T-helper 1 cell treated with Interleukin-12 subunit alpha and Interleukin-12 subunit beta and Interleukin-4 antibody, amounts not matched to agents 30 ng/mL and 1 ng/mL, for 36 hours (primary cell): ENCODE data around the gene TIMM23. TPM values are rescaled to one million over a fixed set of nuclear protein-coding genes. Genes with fewer than 3 reads are reported as not detected.
"Not testable (repeated sequence)": the region's sequence is repeated elsewhere in the genome, so short reads cannot be mapped to it uniquely, and the experiment has no call there.

Experiments
- intact Hi-C: fragments of 100-400 bp; cut with micrococcal nuclease; formaldehyde crosslinking; loops from one replicate; pipeline ENCODE4 v1.15.1; 2024
- total RNA-seq: library from RNA; stranded (reverse); gene quantifications from 2 replicates; pipeline ENCODE4 v1.2.3, GENCODE V29; 2022

TIMM23 gene, protein sequence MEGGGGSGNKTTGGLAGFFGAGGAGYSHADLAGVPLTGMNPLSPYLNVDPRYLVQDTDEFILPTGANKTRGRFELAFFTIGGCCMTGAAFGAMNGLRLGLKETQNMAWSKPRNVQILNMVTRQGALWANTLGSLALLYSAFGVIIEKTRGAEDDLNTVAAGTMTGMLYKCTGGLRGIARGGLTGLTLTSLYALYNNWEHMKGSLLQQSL
- total RNA-seq: 62.2 and 64.3 TPM in 2 replicates

DNA sequence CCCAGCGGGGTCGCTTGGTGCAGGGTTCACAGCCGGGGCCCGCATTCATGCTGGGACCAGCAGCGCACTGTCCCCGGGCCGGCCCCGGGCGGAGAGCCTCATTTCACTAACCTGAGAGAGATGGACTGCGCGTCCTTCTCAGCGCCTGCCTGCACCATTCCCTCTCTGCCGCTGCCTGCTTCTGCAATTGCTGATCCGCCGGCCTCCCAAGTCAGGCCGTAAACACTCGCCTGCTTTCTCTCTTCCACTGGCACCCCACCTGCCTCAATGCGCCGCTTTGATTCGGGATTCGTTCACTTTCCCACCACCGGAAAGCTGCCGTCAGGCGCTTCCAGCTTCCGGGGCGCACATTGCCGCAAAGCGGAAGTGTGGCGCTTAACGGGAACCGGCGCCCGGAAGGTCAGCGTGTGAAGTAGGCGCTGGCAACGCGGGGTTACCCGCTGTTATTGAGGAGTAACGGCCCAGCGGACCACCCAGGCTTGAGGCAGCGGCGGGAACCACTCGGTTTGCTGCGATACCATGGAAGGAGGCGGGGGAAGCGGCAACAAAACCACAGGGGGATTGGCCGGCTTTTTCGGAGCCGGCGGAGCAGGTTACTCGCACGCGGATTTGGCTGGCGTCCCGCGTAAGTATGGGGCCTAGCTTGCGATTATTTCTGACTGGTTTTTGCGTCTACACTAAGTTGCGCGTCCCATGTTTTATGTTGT, at the start of gene TIMM23:
Gene TIMM23 (plus strand): TSS at position 384 of the 707 bp plus-strand sequence. CDS start 136 bp downstream, at position 520.
- intact Hi-C loops: loop anchor here (1.0 to 10.0 kb wide), 4 partner anchors 51 to 971 kb away; partner anchors contain the start of genes NCOA4 and ZNF22

DNA sequence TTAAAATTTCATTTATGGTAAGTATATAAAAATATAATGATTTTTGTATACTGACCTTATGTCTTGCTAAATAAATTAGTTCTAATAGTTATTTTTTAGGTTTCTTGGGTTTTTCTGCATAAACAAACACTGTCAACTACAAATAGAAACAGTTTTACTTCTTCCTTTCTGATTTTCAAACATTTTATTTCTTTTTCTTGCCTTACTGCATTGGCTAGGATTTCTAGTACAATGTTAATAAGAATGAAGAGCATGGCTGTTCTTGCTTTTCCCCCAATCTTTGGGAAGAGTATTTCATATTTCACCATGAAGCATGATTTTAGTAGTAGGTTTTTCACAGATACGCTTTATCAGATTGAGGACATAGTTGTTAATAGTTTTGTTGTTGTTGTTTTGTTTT, 45.5 kb upstream of the TIMM23 start:
- intact Hi-C loops: not testable (repeated sequence)

DNA sequence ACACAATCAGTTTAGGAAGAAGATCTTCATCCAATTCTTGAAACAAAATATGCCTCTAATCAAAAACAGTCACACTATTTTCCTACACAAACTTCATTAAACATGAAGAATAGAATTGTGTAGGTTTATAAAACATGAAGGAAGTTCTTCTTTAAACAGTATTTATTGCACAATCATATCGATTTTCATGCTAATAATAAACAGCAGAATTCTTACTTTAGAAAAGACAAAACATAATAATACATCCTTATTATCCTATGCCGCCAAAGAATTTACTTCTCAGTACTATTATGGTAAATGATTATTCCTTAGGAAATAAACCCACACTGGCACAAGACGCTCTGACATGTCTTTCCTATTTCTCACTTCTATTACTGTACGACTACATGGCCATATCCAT, 41.0 kb upstream of the TIMM23 start:
- intact Hi-C loops: not testable (repeated sequence)

DNA sequence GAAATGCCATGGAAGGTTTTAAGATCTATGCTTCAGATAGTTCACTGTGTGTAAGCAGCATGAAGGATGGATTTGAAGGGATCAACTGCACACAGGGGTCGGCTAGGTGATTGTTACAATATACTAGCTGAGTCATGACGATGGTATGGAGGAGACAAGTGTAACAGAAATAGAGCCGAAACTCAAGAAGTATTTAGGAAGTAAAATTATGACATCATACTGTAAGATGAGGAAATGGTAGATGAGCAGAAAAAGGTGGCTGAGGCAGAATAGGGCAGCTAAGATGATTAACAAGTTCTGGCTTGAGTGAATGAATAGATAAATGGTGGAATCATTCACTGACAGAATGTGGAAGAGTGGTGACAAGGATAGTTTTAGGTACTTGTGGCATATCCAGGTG, 37.5 kb upstream of the TIMM23 start:
- intact Hi-C loops: not testable (repeated sequence)

DNA sequence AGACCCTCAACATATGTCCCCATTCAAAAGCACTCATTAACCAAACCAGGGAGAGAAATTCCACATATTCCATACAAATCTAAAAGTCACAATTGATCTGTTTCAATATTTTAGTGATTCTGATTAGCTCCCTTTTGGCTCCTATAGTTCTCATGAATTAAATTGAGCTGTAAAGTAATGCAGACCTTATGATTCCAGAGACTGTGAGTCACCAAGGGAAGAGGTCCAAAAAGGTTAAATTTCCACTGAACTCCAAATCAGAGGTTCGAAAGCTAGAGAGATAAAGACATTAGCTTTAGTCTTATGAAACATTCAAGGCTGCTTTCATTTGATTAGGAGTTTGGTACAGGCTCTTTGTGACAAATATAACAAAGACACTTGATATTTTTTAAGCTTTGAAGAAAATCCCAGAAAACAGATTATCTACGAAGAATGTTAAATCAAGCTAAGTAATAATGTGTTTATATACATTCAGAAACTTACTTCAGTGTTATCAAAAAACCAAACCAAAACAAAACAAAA, 33.1 kb upstream of the TIMM23 start:
- intact Hi-C loops: not testable (repeated sequence)

DNA sequence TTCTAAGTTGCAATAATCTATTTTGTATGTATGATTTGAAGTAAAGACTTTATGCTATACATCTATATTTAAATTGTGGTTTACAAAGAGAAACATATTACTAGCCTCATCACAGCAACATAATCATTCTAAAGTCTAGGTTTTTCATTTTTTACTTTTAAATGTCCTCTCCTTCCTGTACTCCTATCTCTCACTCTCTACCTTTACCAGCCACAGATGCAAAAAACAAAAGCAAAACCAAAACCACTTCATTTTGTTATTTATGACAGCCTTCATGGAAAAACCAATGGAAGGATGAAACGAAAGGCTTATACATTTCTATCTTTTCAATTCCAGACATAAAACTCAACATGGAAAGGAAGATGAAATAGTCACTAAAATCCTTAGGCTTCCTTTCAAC, 31.1 kb upstream of the TIMM23 start:
- intact Hi-C loops: loop anchor here (10.0 kb wide), 1 partner anchor 706 kb away; no protein-coding TSS in a partner anchor

DNA sequence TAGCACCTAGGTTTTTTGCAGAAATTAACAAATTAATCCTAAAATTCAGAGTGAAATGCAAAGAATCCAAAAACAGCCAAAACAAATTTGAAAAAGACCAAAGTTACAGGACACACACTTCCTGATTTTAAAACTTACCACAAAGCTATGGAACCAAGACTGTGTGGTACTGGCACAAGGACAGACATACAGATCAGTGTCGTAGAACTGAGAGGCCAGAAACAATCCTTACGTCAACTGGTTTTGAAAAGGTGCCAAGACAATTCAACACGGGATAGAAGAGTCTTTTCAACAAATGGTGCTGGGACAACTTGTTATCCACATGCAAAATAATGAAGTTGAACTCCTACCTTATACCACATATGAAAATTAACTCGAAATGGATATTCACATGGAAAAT, 26.8 kb upstream of the TIMM23 start:
- intact Hi-C loops: loop anchor here (10.0 kb wide), 1 partner anchor 711 kb away; no protein-coding TSS in a partner anchor

DNA sequence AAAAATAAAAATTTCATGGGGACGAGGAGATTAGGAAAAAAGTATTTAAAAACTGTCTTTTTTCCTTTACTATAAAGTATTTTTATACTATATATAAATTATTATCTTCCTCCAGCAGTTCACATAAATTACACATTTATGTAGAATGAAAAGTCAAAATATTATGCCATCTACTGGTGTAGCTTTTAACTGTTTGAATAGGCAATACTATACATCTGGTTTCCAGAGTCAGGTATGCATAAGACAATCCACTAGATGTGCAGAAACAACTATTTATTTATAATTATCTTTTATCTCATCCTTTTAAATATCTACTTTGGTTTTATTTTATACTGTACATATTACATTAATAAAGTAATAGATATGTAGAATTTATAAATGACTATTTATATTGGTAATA, 24.9 kb upstream of the TIMM23 start:
- intact Hi-C loops: loop anchor here (10.0 kb wide), 1 partner anchor 713 kb away; no protein-coding TSS in a partner anchor

DNA sequence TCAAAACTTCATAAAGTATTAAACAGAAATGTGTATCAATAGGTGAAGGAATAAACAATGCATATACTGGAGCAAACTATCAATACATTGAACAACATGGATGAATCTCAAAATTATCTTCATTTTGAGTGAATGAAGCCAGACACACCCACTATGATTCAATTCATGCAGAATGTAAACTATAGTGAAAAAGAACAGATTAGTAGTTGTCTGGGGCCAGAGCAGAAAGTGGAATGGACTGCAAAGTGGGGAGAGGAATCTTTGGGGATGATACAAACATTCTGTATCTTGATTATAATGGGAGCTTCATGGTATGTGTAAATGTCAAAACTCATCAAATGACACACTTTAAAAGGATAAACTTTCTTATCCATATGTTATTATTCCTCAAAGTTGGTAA, 23.5 kb upstream of the TIMM23 start:
- intact Hi-C loops: loop anchor here (10.0 kb wide), 1 partner anchor 714 kb away; no protein-coding TSS in a partner anchor

DNA sequence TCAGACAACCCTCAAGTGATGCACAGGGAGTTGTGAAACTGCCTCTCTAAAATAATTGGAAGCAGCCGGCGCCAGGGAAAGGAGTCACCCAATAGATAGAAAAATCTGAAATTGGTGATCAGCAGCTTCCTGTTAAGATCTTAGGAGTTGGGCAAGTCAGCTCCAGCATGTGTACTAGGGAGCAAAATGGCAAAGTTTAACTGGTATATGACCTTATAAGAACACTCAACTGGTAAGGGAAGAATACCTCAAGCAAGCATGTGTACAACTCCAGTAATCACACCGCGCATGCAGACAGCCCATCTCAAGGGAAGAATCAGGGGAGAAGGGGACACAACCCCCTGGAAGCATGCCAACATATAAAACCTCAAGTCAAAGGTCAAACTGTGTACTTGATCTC, 17.9 kb upstream of the TIMM23 start:
- intact Hi-C loops: not testable (repeated sequence)

DNA sequence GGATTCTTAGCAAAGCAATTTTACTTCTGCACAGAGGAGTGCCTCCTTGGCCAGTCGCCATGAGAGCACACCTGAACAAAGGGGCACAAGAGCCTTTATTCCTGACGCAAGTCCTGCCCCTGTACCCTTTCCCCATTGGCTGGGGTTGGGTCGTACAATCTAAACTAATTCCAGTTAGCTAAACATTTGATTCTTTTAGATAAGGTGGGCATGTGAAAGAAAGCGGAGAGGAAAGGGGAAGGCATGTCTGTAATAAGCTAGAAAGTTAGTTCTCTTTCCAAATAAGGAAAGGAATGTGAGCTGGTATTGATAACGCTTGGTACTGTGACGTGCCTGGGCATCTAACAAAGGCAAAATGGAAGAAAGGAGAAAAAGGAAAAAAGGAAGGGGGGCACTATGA, 15.7 kb upstream of the TIMM23 start:
- intact Hi-C loops: not testable (repeated sequence)

DNA sequence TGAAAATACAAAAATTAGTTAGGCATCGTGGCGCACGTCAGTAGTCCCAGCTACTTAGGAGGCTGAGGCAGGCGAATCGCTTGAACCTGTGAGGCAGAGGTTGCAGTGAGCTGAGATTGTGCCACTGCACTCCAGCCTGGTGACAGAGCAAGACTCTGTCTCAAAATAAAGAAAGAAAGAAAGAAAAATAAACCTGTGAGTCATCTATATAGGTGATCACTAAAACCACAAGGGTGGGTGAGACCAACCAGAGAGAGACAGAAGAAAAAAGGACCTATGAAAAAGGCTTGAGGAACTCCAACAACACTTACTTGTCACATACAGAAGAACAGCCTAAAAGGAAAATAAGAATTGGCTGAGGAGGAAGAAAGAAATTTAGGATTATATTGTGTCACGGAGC, 14.4 kb upstream of the TIMM23 start:
- intact Hi-C loops: not testable (repeated sequence)

DNA sequence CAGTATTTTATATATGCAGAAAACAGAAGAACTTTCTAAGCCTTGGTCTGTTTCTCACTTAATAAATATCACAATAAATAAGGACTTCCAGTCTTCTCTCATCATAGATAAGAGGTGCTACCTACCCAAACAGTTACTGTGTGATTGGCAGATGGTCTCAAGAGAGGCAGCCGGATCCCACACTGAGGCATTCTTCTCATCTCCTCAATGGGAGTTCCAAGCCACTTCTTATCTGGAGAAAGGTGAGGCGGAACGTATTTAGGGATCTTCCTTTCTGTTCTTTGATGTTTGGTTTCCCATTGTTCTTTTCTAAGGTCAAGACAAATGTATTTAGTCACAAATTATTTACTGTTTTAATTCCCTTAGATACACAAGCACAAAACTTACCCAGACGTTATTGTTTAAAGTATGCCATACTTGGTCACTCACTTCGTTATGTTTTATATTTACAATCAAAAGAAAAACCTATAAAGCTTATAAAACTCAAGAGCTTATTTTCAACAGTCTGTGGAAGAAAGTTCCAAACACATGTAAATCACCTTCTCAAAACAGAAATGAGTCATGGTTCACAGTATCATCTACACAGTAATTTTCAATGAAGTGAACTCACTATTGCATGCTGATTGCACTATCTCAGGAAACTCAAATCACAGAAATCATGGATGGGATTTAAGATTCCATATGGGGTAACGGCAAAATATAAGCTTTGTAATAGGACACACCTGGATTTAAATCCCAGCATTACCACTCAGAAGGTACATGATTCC, 9.4 kb upstream of the TIMM23 start:
- intact Hi-C loops: not testable (repeated sequence)

DNA sequence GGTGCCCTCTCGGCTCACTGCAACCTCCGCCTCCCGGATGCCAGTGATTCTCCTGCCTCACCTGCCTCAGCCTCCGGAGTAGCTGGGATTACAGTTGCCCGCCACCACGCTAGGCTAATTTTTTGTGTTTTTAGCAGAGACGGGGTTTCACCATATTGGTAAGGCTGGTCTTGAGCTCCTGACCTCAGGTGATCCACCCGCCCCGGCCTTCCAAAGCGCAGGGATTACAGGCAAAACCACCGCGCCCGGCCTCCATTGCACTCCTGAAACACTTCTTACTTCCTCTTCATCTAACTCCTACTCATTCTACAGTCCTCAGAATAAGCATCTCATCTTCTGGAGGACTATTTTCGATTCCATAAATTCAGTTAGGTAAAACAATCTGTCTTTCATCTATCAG, 1.3 kb upstream of the TIMM23 start:
- intact Hi-C loops: loop anchor here (10.0 kb wide), 1 partner anchor 376 kb away; no protein-coding TSS in a partner anchor

DNA sequence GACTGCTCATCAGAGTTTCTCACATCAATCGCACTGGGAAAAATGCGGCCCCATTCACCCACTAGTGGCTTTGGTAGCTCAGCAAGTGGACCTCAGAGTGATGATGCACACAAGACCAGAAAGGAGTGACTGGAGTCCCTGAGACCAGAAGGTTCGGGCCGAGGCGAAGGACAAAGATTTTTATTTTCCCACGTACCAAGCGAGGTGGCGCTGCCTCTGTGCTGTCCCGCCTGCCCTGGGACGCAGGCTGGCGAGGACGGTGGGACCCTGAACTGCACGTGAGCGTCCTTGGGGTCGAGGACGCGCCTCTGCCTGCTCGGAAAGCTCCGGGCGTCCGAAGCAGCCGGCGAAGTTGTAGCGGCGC, 565 bp upstream of the TIMM23 start:
- intact Hi-C loops: loop anchor here (1.0 to 10.0 kb wide), 4 partner anchors 51 to 971 kb away; partner anchors contain the start of genes NCOA4 and ZNF22

DNA sequence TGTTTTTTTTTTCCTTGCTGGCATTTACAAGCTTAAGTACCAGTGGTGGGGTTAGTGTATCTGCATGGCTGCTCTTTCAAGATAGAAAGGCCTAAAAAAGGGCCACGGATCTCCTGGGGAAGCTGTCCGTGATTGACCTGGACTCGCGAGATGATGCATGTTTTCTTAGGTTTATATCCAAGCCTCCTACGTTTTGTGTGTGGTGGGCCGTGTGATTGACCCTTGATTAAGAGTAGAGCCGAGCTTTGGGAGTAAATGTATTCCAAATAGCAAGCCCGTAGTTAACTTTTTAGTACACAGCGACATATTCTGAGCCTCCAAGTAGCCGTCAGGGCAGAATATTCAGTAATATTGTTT, 502 bp downstream of the TIMM23 start:
- intact Hi-C loops: loop anchor here (1.0 to 10.0 kb wide), 4 partner anchors 50 to 972 kb away; partner anchors contain the start of genes NCOA4 and ZNF22

DNA sequence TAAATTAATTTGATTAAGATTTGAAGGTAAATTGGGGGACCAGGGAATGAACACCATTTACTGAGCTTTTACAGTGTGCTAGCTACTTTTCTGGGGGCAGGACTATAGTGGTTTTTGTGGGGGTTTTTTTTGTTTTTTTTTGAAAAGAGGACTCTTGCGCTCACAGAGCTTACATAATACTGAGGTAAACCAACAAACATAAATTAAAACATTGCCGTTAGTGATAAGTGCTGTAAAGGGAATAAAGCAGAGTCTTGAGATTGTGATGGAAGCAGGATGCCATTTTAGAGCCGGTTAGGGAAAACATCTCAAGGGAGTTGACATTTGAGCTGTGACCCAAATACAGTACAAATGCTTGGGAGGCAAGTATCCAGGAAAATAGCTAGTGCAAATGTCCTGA, 1.8 kb downstream of the TIMM23 start:
- intact Hi-C loops: loop anchor here (10.0 kb wide), 1 partner anchor 379 kb away; no protein-coding TSS in a partner anchor

DNA sequence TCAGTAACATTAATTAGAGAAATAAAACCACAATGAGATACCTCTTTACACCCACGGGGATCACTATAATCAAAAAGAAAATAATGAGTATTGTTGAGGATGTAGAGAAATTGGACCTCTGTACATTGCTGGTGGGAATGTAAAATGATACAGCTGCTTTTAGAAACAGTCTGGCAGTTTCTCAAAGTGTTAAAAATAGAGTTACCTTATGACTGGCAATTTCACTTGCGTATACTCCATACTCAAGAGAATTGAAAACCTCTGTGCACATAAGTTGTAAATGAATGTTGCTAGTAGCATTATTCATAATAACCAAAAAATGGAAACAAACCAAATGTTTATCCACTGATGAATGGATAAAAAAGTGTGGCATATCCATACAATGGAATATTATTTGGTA, 6.3 kb downstream of the TIMM23 start:
- intact Hi-C loops: loop anchor here (10.0 kb wide), 1 partner anchor 384 kb away; no protein-coding TSS in a partner anchor

DNA sequence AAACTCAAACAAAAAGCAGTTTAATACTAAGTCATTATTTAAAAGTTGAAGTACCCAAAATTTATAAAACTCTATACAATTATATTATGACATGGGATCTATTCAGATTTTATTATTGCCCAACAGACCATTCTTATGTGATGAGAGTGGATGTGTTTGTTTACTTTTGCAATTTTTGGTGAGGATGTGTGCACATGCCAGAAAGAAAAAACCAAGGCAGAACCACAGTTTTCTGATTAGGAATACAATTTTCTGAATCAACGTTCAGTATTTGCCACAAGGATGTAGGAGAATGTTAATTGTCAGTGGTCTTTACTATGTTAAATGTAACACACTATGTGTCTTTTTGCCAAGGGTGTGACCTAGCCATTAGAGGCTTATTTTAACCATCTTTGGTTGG, 9.1 kb downstream of the TIMM23 start:
- intact Hi-C loops: not testable (repeated sequence)

DNA sequence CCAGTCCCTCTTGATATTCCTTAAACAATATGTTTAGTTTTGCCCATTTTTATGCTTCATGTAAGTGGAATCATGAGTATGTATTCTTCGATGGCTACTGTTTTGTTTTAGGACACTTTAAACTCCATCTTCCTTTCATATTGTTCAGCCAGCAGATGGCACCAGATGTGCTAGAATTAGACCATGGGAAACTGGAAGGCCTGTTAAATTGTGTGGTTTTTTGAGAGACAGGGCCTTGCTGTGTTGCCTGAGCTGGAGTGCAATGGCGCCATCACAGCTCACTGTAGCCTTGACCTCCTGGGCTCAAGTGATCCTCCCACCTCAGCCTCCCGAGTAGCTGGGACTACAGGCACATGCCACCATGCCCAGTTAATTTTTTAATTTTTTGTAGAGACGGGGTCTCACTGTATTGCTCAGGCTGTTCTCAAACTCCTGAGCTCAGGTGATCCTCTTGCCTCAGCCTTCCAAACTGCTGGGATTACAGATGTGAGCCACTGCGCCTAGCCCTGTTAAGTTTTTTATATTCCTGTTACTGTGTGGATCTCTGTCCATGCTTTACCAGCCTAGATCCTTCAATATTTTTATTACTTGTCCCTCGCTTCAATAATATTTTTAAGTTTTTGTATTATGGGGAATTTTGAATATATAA, 11.4 kb downstream of the TIMM23 start:
- intact Hi-C loops: loop anchor here (1.0 kb wide), 2 partner anchors 45 to 246 kb away; no protein-coding TSS in a partner anchor

DNA sequence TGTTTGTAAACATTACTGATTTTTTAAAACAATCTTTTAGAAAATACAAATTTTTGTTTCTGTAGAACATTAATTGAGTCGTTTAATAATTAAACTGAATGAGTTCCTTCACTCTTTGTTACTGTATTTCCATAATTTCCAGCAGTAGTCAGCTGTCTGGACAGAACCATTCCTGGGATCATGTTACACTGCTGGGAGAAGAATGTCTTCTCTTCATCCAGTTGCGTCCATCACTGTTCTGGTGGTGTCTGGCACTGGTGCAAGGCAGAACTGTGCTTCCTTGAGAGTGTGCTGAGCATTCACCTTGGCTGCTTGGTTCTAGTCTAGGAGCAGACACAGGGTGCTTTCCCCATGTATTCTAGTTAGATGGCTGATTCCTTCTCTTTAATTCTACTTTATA, 12.2 kb downstream of the TIMM23 start:
- intact Hi-C loops: not testable (repeated sequence)
